SK-N-SH (cell line): Measurements from ENCODE around the gene RRBP1. TPM values are rescaled to one million over a fixed set of nuclear protein-coding genes. Genes with fewer than 3 reads are reported as not detected.

Experiments
- CTCF ChIA-PET: fragments of 300-600, 350-600 bp; formaldehyde crosslinking; extraction: SDS; loops from one replicate; lab custom pipeline; 2021; lab: Yijun Ruan, JAX
- POLR2A ChIA-PET: fragments of 350-600 bp; sonication (Branson Sonifier 250); formaldehyde crosslinking; extraction: SDS; loops from one replicate; lab custom pipeline; 2020; ENCODE audit warnings: antibody characterized with exemption, inconsistent platforms; lab: Yijun Ruan, JAX
- DNase-seq: peaks from one replicate; pipeline ENCODE4 v3.0.0; 2012
- H2AFZ ChIP-seq: fragments of 200-600 bp; sonication (generic); 2 replicates; pipeline ENCODE4 v1.8.1; 2016; ENCODE audit warnings: antibody characterized with exemption, mild to moderate bottlenecking, low read depth
- H3F3A ChIP-seq: fragments of 200-600 bp; sonication (generic); replicated peaks from 2 replicates; pipeline ENCODE3; 2016; ENCODE audit warnings: antibody characterized with exemption, mild to moderate bottlenecking; ENCODE audit not compliant: insufficient read depth
- H3K27ac ChIP-seq, 2 experiments: fragments of 200-500 bp in 1 of 2; fragments of 200-600 bp in 1 of 2; sonication (Bioruptor generic) in 1 of 2; sonication (generic), shearing (Covaris generic) in 1 of 2; 2 replicates each; pipeline versions ENCODE4 v1.5.1 to v1.6.1; 2014 to 2016; ENCODE audit warnings: low read depth in 2 of 2, inconsistent platforms in 1 of 2, low read length in 1 of 2, mild to moderate bottlenecking in 1 of 2, mixed read lengths in 1 of 2
- H3K27me3 ChIP-seq: fragments of 200-600 bp; sonication (generic), shearing (Covaris generic); 2 replicates; pipeline ENCODE4 v1.6.1; 2016; ENCODE audit warnings: mixed run types; ENCODE audit not compliant: insufficient read depth
- H3K36me3 ChIP-seq, 2 experiments: fragments of 200-500 bp in 1 of 2; fragments of 200-600 bp in 1 of 2; sonication (Bioruptor generic) in 1 of 2; sonication (generic) in 1 of 2; replicated peaks in 1 of 2; 2 replicates each; pipeline versions ENCODE3 to v1.5.1; 2014 to 2016; ENCODE audit warnings: low read length in 1 of 2, mild to moderate bottlenecking in 1 of 2; ENCODE audit not compliant: insufficient read depth in 2 of 2, control insufficient read depth in 1 of 2
- H3K4me1 ChIP-seq, 2 experiments: fragments of 200-500 bp in 1 of 2; fragments of 200-600 bp in 1 of 2; sonication (Bioruptor generic) in 1 of 2; sonication (generic), shearing (Covaris generic) in 1 of 2; 2 replicates each; pipeline versions ENCODE4 v1.5.1 to v1.6.1; 2014 to 2016; ENCODE audit warnings: low read depth in 1 of 2, low read length in 1 of 2, mixed run types in 1 of 2; ENCODE audit not compliant: insufficient read depth in 2 of 2, control insufficient read depth in 1 of 2
- H3K4me2 ChIP-seq: fragments of 200-600 bp; sonication (generic), shearing (Covaris generic); 2 replicates; pipeline ENCODE4 v1.6.1; 2017; ENCODE audit warnings: mixed run types
- H3K4me3 ChIP-seq, 2 experiments: fragments of 200-500 bp in 1 of 2; fragments of 200-600 bp in 1 of 2; sonication (Bioruptor generic) in 1 of 2; sonication (generic), shearing (Covaris generic) in 1 of 2; 2 replicates each; pipeline versions ENCODE4 v1.5.1 to v1.8.1; 2014 to 2016; ENCODE audit warnings: low read depth in 2 of 2, inconsistent platforms in 1 of 2, low read length in 1 of 2, mild to moderate bottlenecking in 1 of 2, mixed read lengths in 1 of 2, moderate library complexity in 1 of 2
- H3K79me2 ChIP-seq: fragments of 200-600 bp; sonication (generic); 2 replicates; pipeline ENCODE4 v1.8.1; 2017; ENCODE audit warnings: mild to moderate bottlenecking; ENCODE audit not compliant: insufficient read depth
- H3K9ac ChIP-seq: fragments of 200-600 bp; sonication (generic); 2 replicates; pipeline ENCODE4 v1.6.1; 2017; ENCODE audit warnings: mixed run types
- H3K9me2 ChIP-seq: fragments of 200-600 bp; sonication (generic); 2 replicates; pipeline ENCODE4 v1.6.1; 2017; ENCODE audit warnings: mixed run types
- H3K9me3 ChIP-seq: fragments of 200-600 bp; sonication (generic); 2 replicates; pipeline ENCODE4 v1.6.1; 2017; ENCODE audit warnings: mixed run types, mild to moderate bottlenecking, moderate library complexity
- H4K20me1 ChIP-seq: fragments of 200-600 bp; sonication (generic); 2 replicates; pipeline ENCODE4 v1.6.1; 2017; ENCODE audit warnings: mild to moderate bottlenecking, mixed run types; ENCODE audit not compliant: insufficient read depth
- CHD2 ChIP-seq: fragments of 150-350 bp; IDR thresholded peaks from 2 replicates; pipeline ENCODE4 v1.6.1; 2018; ENCODE audit warnings: low read length; ENCODE audit not compliant: partially characterized antibody
- GABPA ChIP-seq: IDR thresholded peaks from 2 replicates; pipeline ENCODE4 v1.4.0; 2012; ENCODE audit warnings: low read depth, mild to moderate bottlenecking
- MXI1 ChIP-seq: IDR thresholded peaks from 2 replicates; pipeline ENCODE4 v1.6.1; 2012; ENCODE audit warnings: mild to moderate bottlenecking, low read depth, low read length, improper control_type of control experiment
- RFX5 ChIP-seq: IDR thresholded peaks from 2 replicates; pipeline ENCODE4 v1.6.1; 2012; ENCODE audit warnings: mild to moderate bottlenecking, improper control_type of control experiment, low read length
- WGBS: methylation state at CpG from one replicate; pipeline ENCODE4 v1.1.6; 2017; ENCODE audit warnings: low lambda C conversion rate; 5-methylcytosine and 5-hydroxymethylcytosine counted together
- polyA plus RNA-seq, 3 experiments: library from polyadenylated mRNA; depleted of rRNA; stranded (reverse); fragments of >200 nt; gene quantifications; 2 replicates each; pipeline ENCODE4 v1.2.3, GENCODE V29; 2012
- TF ChIP-seq, protein P1 (sequence below): IDR thresholded peaks from 2 replicates; pipeline ENCODE4 v1.4.0; 2012; ENCODE audit warnings: low read depth, borderline replicate concordance
- TF ChIP-seq, protein P2 (sequence below): IDR thresholded peaks from 2 replicates; pipeline ENCODE4; 2012

The RRBP1 gene
- polyA plus RNA-seq, 1 of the 3 experiments (the other 2 are of a cell fraction): 50.2 TPM

DNA sequence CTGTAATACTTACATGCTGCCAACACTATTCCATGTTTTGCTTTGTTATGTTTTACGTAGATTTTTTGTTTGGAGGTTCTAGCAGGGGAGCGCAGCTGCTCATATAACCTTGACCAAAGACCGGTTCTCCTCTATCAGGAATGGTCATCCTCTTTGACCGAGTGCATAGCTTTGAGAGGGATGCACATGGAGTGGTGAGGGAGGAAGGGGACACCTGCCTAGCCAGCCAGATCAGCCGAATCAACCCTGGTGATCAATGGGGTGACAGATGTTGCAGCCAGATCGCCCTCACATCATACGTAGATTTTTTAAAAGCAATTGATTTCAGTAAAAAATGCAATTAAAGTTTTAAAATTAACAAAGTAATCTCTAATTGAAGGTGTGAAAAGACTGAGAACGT lies 105.8 kb downstream of the RRBP1 start:
- peaks cover 100% of the 10 kb centered on the region for H3K79me2 ChIP-seq
- TF ChIP-seq MXI1 (no peak), CHD2 (no peak)
- peaks cover 3 to 33% of the 10 kb centered on the region in 2 experiments for H3K36me3 ChIP-seq
- no peak overlapping the region for H3K27ac ChIP-seq
- H3K27me3 ChIP-seq: no peaks in the 10 kb centered on the region
- CTCF ChIA-PET: interaction anchor here (1.3 kb wide), 1 partner anchor 10 kb away, joined by 3 read pairs; no protein-coding TSS in a partner anchor
- no peak overlapping the region for H2AFZ ChIP-seq
- POLR2A ChIA-PET: no interaction called here
- H3K9me3 ChIP-seq: no peaks in the 10 kb centered on the region
- H3K4me1 ChIP-seq: peaks cover 0 to 3% of the 10 kb centered on the region in 2 experiments; a peak in 3 of 4 replicates
- no peak overlapping the region for H3K4me3 ChIP-seq
- H3K9ac ChIP-seq: no peak overlapping the region
- peaks cover 15% of the 10 kb centered on the region for H3F3A ChIP-seq
- H4K20me1 ChIP-seq: peaks cover 98% of the 10 kb centered on the region
- no peak overlapping the region for H3K4me2 ChIP-seq
- 93% methylated on average over 8 of the region's 8 CpGs for WGBS
- DNase-seq: no peak
- no peaks in the 10 kb centered on the region for H3K9me2 ChIP-seq

DNA sequence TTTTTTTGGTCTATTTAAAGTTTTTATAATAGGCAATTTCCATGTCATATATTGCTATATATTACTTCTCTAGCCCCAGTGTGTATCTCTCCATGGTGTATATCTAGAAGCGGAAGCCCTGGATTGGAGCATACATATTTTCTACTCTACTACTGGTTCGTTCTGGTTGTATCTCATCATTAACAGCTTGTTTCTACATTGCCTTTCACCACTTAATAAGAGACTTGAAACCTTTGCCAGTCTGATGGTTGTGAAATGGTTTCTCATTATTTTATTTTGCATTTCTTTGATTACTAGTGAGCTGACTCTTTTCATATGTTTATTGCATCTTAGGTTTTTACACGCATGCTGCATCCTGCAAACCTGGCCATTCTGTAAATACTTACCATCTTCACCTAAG lies 108.6 kb downstream of the RRBP1 start:
- H3K9me2 ChIP-seq: no peaks in the 10 kb centered on the region
- H3K4me1 ChIP-seq: peaks cover 0 to 3% of the 10 kb centered on the region in 2 experiments; a peak in 2 of 4 replicates
- no peaks in the 10 kb centered on the region for H3K27me3 ChIP-seq
- ChIA-PET CTCF (interaction anchor here (3.0 kb wide), 1 partner anchor 69 kb away, joined by 11 read pairs; no protein-coding TSS in a partner anchor), POLR2A (no interaction called here)
- no peaks in the 10 kb centered on the region for H3K9me3 ChIP-seq
- no peak overlapping the region for H3K4me2 ChIP-seq
- DNase-seq: no peak
- 98% methylated on average over 3 of the region's 3 CpGs for WGBS
- 0 out of 4 replicates have a peak overlapping the region, but pooled peaks of 1 of the 2 experiments have one; percentile 97 for H3K4me3 ChIP-seq
- TF ChIP-seq RFX5: no peak
- TF ChIP-seq, protein P1, sequence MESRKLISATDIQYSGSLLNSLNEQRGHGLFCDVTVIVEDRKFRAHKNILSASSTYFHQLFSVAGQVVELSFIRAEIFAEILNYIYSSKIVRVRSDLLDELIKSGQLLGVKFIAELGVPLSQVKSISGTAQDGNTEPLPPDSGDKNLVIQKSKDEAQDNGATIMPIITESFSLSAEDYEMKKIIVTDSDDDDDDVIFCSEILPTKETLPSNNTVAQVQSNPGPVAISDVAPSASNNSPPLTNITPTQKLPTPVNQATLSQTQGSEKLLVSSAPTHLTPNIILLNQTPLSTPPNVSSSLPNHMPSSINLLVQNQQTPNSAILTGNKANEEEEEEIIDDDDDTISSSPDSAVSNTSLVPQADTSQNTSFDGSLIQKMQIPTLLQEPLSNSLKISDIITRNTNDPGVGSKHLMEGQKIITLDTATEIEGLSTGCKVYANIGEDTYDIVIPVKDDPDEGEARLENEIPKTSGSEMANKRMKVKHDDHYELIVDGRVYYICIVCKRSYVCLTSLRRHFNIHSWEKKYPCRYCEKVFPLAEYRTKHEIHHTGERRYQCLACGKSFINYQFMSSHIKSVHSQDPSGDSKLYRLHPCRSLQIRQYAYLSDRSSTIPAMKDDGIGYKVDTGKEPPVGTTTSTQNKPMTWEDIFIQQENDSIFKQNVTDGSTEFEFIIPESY: no peak
- no peak overlapping the region for H3K9ac ChIP-seq
- H3K36me3 ChIP-seq: peaks cover 3 to 29% of the 10 kb centered on the region in 2 experiments
- peaks cover 12% of the 10 kb centered on the region for H3F3A ChIP-seq
- no peak overlapping the region for H2AFZ ChIP-seq
- peaks cover 90% of the 10 kb centered on the region for H3K79me2 ChIP-seq
- H3K27ac ChIP-seq: no peak overlapping the region
- peaks cover 80% of the 10 kb centered on the region for H4K20me1 ChIP-seq

DNA sequence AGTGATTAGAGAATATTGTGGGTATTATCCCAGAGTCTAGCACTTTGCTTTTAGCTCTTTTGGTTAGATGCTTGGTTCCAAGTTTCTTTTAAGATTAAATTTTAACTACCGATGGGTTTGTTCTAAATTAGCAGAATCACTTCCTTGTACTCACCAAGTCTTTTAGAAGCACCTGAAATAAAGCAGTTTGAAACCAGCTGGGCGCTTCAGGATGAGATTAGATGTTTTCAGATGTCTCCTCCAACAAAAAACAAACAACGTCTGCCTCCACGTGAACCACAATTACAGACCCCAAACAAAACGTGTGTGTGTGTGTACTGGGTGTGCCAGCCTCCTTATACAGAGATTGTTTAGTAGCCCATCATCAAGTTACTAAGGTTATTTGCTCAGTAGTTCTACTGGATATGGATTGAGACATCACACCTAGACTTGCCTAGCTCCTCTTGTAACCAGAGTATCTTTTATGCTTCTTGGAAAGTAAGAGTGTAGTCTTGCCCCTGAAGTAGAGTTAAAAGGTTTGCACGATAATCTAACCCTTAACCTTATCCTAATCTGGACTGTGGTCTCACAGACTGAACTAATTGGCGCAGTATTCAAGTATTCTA lies 109.9 kb downstream of the RRBP1 start:
- peak overlapping the region; percentile 84 for H3K4me2 ChIP-seq
- TF ChIP-seq, protein P2, sequence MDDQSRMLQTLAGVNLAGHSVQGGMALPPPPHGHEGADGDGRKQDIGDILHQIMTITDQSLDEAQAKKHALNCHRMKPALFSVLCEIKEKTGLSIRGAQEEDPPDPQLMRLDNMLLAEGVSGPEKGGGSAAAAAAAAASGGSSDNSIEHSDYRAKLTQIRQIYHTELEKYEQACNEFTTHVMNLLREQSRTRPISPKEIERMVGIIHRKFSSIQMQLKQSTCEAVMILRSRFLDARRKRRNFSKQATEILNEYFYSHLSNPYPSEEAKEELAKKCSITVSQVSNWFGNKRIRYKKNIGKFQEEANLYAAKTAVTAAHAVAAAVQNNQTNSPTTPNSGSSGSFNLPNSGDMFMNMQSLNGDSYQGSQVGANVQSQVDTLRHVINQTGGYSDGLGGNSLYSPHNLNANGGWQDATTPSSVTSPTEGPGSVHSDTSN: no peak
- no peak for TF ChIP-seq MXI1
- no peak for TF ChIP-seq GABPA
- no peaks in the 10 kb centered on the region for H3K9me2 ChIP-seq
- no peak for DNase-seq
- H3K9me3 ChIP-seq: no peaks in the 10 kb centered on the region
- no peaks in the 10 kb centered on the region for H3K27me3 ChIP-seq
- peaks cover 77% of the 10 kb centered on the region for H3K79me2 ChIP-seq
- H3K36me3 ChIP-seq: peaks cover 3 to 24% of the 10 kb centered on the region in 2 experiments
- POLR2A ChIA-PET: no interaction called here
- H3K27ac ChIP-seq: peak overlapping the region in 1 of 2 experiments; percentile 5; a peak in 1 of 4 replicates
- no peak overlapping the region for H2AFZ ChIP-seq
- 70% methylated on average over 7 of the region's 7 CpGs for WGBS
- H3K4me1 ChIP-seq: peaks cover 0 to 3% of the 10 kb centered on the region in 2 experiments; a peak in 2 of 4 replicates
- H3K9ac ChIP-seq: peak overlapping the region; percentile 95; the same call in 1 of the 2 replicates
- peaks cover 19% of the 10 kb centered on the region for H3F3A ChIP-seq
- H4K20me1 ChIP-seq: peaks cover 69% of the 10 kb centered on the region
- H3K4me3 ChIP-seq: peak overlapping the region; percentile 92 to 97; a peak in 3 of 4 replicates
- CTCF ChIA-PET: interaction anchor here (1.0 to 3.3 kb wide), 7 partner anchors 20 to 367 kb away, joined by 3 to 16 read pairs (median 4); no protein-coding TSS in a partner anchor
